NOMO-1 treated with DMSO at 0.1 percent for 48 hours (cell line): Measurements from ENCODE around the gene MYO10.
"Not testable (repeated sequence)": the region's sequence is repeated elsewhere in the genome, so short reads cannot be mapped to it uniquely, and the experiment has no call there.

ENCODE experiments used
- DNase-seq: peaks from one replicate; lab custom pipeline; 2025; ENCODE audit not compliant: unreplicated experiment; lab: John Stamatoyannopoulos, UW

The MYO10 gene

GRCh38 chr5:16679190-16679589 is 256.9 kb downstream of the MYO10 start:
- no peak for DNase-seq

GRCh38 chr5:16675806-16676205 is 260.3 kb downstream of the MYO10 start:
- DNase-seq = peak; percentile 52

GRCh38 chr5:16674750-16675149 is 261.3 kb downstream of the MYO10 start:
- DNase-seq = no peak

GRCh38 chr5:16673241-16674201 is 262.6 kb downstream of the MYO10 start:
- no peak for DNase-seq

- no peak for DNase-seq
Observed at GRCh38 chr5:16671208-16671607, 264.9 kb downstream of the MYO10 start.

- no peak for DNase-seq
Observed at GRCh38 chr5:16669776-16670175, 266.3 kb downstream of the MYO10 start.

GRCh38 chr5:16668631-16669030 is 267.5 kb downstream of the MYO10 start:
- no peak for DNase-seq

GRCh38 chr5:16668194-16668593 is 267.9 kb downstream of the MYO10 start:
- no peak for DNase-seq

- DNase-seq = no peak
Observed at GRCh38 chr5:16666883-16667398, 269.1 kb downstream of the MYO10 start.

GRCh38 chr5:16666130-16666882 is 269.8 kb downstream of the MYO10 start:
- no peak for DNase-seq

GRCh38 chr5:16665601-16666000 is 270.5 kb downstream of the MYO10 start:
- no peak for DNase-seq

- no peak for DNase-seq
Observed at GRCh38 chr5:16664368-16664767, 271.7 kb downstream of the MYO10 start.

GRCh38 chr5:16663840-16664239 is 272.2 kb downstream of the MYO10 start:
- DNase-seq = no peak

- no peak for DNase-seq
Observed at GRCh38 chr5:16661713-16662112, 274.4 kb downstream of the MYO10 start.

- no peak for DNase-seq
Observed at GRCh38 chr5:16660982-16661381, 275.1 kb downstream of the MYO10 start.

GRCh38 chr5:16659536-16659935 is 276.6 kb downstream of the MYO10 start:
- DNase-seq = no peak

- no peak for DNase-seq
Observed at GRCh38 chr5:16656561-16657191, 279.4 kb downstream of the MYO10 start.

- DNase-seq = no peak
Observed at GRCh38 chr5:16654647-16655334, 281.3 kb downstream of the MYO10 start.

- not testable (repeated sequence) for DNase-seq
Observed at GRCh38 chr5:16648739-16649138, 287.3 kb downstream of the MYO10 start.

GRCh38 chr5:16644301-16644889 is 291.7 kb downstream of the MYO10 start:
- DNase-seq = no peak
